Ramos (cell line): ENCODE measurements around the gene PITPNM2.

Experiments
- in situ Hi-C: fragments of 300-500 bp; cut with MboI; formaldehyde crosslinking; loops from one replicate; pipeline ENCODE4 v1.14.3; 2022; ENCODE audit warnings: low sequenced_read_pairs; ENCODE audit not compliant: unreplicated experiment

PITPNM2 gene

GRCh38 chr12:123102781-123103503, 47.9 kb downstream of the PITPNM2 start:
- in situ Hi-C loops = no loop called here

GRCh38 chr12:123102366-123102765, 48.5 kb downstream of the PITPNM2 start:
- in situ Hi-C loops = no loop called here

- in situ Hi-C loops = no loop called here
These were observed 49.4 kb downstream of the PITPNM2 start for GRCh38 chr12:123101526-123101925.
